Progenitor cell of endocrine pancreas (in vitro differentiated cells): Measurements from ENCODE around the gene UQCRQ. TPM values are rescaled to one million over a fixed set of nuclear protein-coding genes. Genes with fewer than 3 reads are reported as not detected.

Experiments
- DNase-seq: peaks from one replicate; pipeline ENCODE4 v3.0.0; 2021; ENCODE audit warnings: low spot score; ENCODE audit not compliant: unreplicated experiment
- H3K27ac Mint-ChIP-seq: 2 replicates; pipeline ENCODE4 v1.8.0; 2021; ENCODE audit warnings: mild to moderate bottlenecking, moderate library complexity, mixed read lengths
- H3K27me3 Mint-ChIP-seq: 2 replicates; pipeline ENCODE4 v1.8.0; 2021; ENCODE audit warnings: mixed read lengths
- H3K36me3 Mint-ChIP-seq: 2 replicates; pipeline ENCODE4 v1.8.0; 2022; ENCODE audit warnings: mixed read lengths; ENCODE audit not compliant: insufficient read depth
- H3K4me1 Mint-ChIP-seq: 2 replicates; pipeline ENCODE4 v1.8.0; 2021; ENCODE audit warnings: low read depth, mixed read lengths
- H3K4me3 Mint-ChIP-seq: 2 replicates; pipeline ENCODE4 v1.8.0; 2021; ENCODE audit warnings: low read depth, mild to moderate bottlenecking, moderate library complexity, mixed read lengths
- H3K9me3 Mint-ChIP-seq: 2 replicates; pipeline ENCODE4 v1.8.0; 2021; ENCODE audit warnings: low read depth, mixed read lengths
- CTCF ChIP-seq: fragments of 200-600 bp; sonication (generic); IDR thresholded peaks from one replicate; pipeline ENCODE4 v1.5.0; 2021; ENCODE audit warnings: antibody characterized with exemption, mild to moderate bottlenecking; ENCODE audit not compliant: unreplicated experiment
- long read RNA-seq: library from polyadenylated mRNA; unstranded; transcript quantifications from one replicate; pipeline ENCODE4 v2.0.0, GENCODE V29; 2020
- total RNA-seq: library from RNA; stranded (reverse); gene quantifications from 2 replicates; pipeline ENCODE4 v1.2.1, GENCODE V29; 2021

The UQCRQ gene
- 230 and 275 TPM in 2 replicates for total RNA-seq
- long read RNA-seq, transcript UQCRQ-206 (2 exons, 874 nt) = minor isoform, 5 of 52 reads
- long read RNA-seq, transcript UQCRQ-203 (3 exons, 839 nt) = major isoform, 29 of 52 reads
- long read RNA-seq, partial matches to known transcripts = 0 of 52 reads
- long read RNA-seq, other reads (novel, unspliced or antisense) = 15 of 52 reads

DNA sequence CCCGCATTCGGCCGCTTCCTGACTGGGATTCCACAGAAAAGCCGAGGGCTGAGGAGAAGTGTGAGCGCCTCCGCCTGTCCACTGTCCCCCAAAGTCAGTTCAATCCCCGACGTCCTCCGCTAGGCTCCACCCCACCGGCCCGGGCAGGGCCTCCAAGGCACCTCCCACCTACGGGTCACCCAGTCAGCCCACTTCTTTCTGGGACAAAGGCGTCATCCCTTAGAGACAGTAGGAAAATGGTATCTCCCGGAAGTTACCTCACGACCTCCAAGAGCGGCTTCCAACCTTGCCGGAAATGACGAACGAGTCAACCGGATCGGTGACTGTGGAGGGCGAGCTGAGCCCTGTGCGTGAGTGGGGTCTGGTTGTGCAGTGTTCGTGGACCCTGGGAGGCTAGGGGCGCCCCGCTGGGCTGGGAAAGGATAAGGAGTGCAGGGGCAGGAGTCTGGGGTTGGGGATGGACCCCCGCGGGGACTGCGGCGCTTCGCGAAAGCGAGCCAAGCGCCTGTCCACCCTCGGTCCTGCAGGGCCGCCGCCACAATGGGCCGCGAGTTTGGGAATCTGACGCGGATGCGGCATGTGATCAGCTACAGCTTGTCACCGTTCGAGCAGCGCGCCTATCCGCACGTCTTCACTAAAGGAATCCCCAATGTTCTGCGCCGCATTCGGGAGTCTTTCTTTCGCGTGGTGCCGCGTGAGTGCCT lies at the start of gene UQCRQ, which contains the start of gene GDF9:
Gene UQCRQ (plus strand): TSS at position 301 of the 704 bp plus-strand sequence. CDS start 240 bp downstream, at position 541.
Gene GDF9 (minus strand): TSS at position 128 of the 704 bp plus-strand sequence. CDS start 1,936 bp downstream, outside the sequence.
- DNase-seq = peak; percentile 87
- Mint-ChIP-seq H3K4me1 (peaks cover 20% of the 10 kb centered on the region), H3K36me3 (peaks cover 11% of the 10 kb centered on the region), H3K4me3 (peak within 1 kb of the TSS; percentile 96), H3K9me3 (no peaks in the 10 kb centered on the region), H3K27ac (peak within 1 kb of the TSS; percentile 100), H3K27me3 (no peaks in the 10 kb centered on the region)
- TF ChIP-seq CTCF = peak; percentile 12

GRCh38 chr5:132817011-132817410 lies 49.4 kb upstream of the UQCRQ start:
- Mint-ChIP-seq H3K36me3 (no peaks in the 10 kb centered on the region), H3K27me3 (peaks cover 49% of the 10 kb centered on the region)

GRCh38 chr5:132819468-132819867 lies 47.0 kb upstream of the UQCRQ start:
- Mint-ChIP-seq H3K9me3 (no peaks in the 10 kb centered on the region), H3K4me1 (peaks cover 2% of the 10 kb centered on the region), H3K4me3 (no peak overlapping the region), H3K27ac (no peak overlapping the region), H3K36me3 (no peaks in the 10 kb centered on the region), H3K27me3 (peaks cover 38% of the 10 kb centered on the region)
- DNase-seq = no peak
- no peak for TF ChIP-seq CTCF

More at GRCh38 chr5:132817011-132817410, 49.4 kb upstream of the UQCRQ start:
- Mint-ChIP-seq H3K9me3 (no peaks in the 10 kb centered on the region), H3K27ac (no peak overlapping the region), H3K4me1 (peaks cover 1% of the 10 kb centered on the region), H3K4me3 (no peak overlapping the region)
- TF ChIP-seq CTCF = no peak
- no peak for DNase-seq

DNA sequence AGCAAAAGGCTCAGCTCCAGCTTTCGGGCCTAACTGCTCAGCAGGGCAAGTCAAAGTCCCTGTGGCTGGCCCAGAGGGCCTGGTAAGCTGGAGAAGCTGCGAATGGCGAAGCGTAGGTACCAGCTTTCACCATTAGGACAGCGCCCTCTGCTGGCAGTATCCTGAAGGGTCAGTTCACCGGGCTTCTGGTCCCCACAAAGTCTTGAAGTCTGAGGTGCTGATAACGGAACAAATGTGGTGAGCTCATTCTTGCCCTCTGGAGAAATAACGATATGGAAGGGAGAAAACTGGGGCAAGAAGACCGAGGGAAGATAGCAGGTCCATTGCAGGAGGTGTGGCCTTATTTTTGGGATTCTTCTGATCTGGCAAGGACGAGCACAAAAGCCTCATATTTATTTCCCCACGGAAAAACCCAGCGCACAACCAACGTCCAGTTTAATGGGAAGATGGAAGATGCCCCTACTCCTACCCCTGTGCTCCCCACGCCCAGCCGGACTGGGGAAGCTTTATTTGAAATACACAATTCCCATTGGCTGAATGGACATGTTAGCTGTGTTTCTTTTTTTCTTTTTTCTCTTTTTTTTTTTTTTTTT lies 46.2 kb upstream of the UQCRQ start:
- TF ChIP-seq CTCF = peak; percentile 93
- Mint-ChIP-seq H3K4me1 (peaks cover 2% of the 10 kb centered on the region), H3K36me3 (no peaks in the 10 kb centered on the region), H3K9me3 (no peaks in the 10 kb centered on the region), H3K27ac (no peak overlapping the region), H3K4me3 (no peak overlapping the region), H3K27me3 (peaks cover 36% of the 10 kb centered on the region)
- DNase-seq = peak; percentile 88

DNA sequence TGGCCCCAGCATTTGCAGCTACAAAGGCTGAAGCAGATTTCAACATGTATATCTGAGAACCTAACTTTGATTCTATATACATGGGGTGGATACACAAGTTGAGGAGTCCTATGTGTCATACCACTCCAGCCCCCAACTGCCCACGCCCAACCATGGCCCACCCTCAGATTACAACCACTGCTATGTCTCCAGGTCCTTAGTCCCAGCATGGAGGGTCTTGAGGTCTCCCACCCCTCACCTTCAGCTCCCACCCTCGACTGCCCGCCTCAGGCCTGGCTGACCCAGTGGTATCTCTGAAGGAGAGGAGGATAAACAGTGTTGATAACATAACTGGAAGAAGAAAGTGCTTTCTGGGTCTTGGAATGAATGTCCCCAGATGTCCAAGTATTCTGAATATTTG lies 45.1 kb upstream of the UQCRQ start:
- TF ChIP-seq CTCF = no peak
- Mint-ChIP-seq H3K36me3 (no peaks in the 10 kb centered on the region), H3K27ac (no peak overlapping the region), H3K4me3 (no peak overlapping the region), H3K9me3 (no peaks in the 10 kb centered on the region), H3K4me1 (peaks cover 2% of the 10 kb centered on the region), H3K27me3 (peaks cover 33% of the 10 kb centered on the region)
- no peak for DNase-seq
